C4-2B (cell line): ENCODE results near the gene GRID1.

ENCODE experiments used
- CTCF ChIP-seq: fragments of 450-650 bp; conservative IDR thresholded peaks from 2 replicates; pipeline ENCODE4 v1.5.1; 2017; ENCODE audit warnings: mild to moderate bottlenecking
- ZFX ChIP-seq: fragments of 450-650 bp; IDR thresholded peaks from 2 replicates; pipeline ENCODE4 v1.6.1; 2017

- TF ChIP-seq CTCF (no peak), ZFX (no peak)
Measured at GRCh38 chr10:86121200-86121599, 245.4 kb downstream of the GRID1 start.
